Left hindlimb (tissue), 1 donor: ENCODE data around the gene PLEKHG5.

Experiments
- DNase-seq: peaks from one replicate; pipeline ENCODE4 v3.0.0-alpha.2; 2018

The PLEKHG5 gene

GRCh38 chr1:6509919-6510291 lies 18.4 kb upstream of the PLEKHG5 start:
- peak; percentile 24 for DNase-seq

GRCh38 chr1:6509220-6509918 lies 17.9 kb upstream of the PLEKHG5 start:
- peak; percentile 35 for DNase-seq

- peak; percentile 33 for DNase-seq
Measured at GRCh38 chr1:6508816-6509189, 17.3 kb upstream of the PLEKHG5 start.

GRCh38 chr1:6508154-6508815 lies 16.8 kb upstream of the PLEKHG5 start:
- DNase-seq = peak; percentile 26

- peak; percentile 60 for DNase-seq
Measured at GRCh38 chr1:6507461-6507911, 16.0 kb upstream of the PLEKHG5 start.

- DNase-seq = peak; percentile 23
Measured at GRCh38 chr1:6507037-6507428, 15.6 kb upstream of the PLEKHG5 start.

- peak; percentile 27 for DNase-seq
Measured at GRCh38 chr1:6506210-6507036, 15.0 kb upstream of the PLEKHG5 start.

GRCh38 chr1:6505367-6506209 lies 14.1 kb upstream of the PLEKHG5 start:
- peak; percentile 25 for DNase-seq

GRCh38 chr1:6504887-6505286 lies 13.4 kb upstream of the PLEKHG5 start:
- no peak for DNase-seq

- DNase-seq = peak; percentile 28
Measured at GRCh38 chr1:6503884-6504602, 12.6 kb upstream of the PLEKHG5 start.

- peak; percentile 85 for DNase-seq
Measured at GRCh38 chr1:6502000-6502891, 10.8 kb upstream of the PLEKHG5 start.

GRCh38 chr1:6501279-6501813 lies 9.9 kb upstream of the PLEKHG5 start:
- DNase-seq = peak; percentile 23

GRCh38 chr1:6500544-6501278 lies 9.2 kb upstream of the PLEKHG5 start:
- peak; percentile 39 for DNase-seq

GRCh38 chr1:6499296-6499695 lies 7.8 kb upstream of the PLEKHG5 start:
- no peak for DNase-seq

- peak; percentile 51 for DNase-seq
Measured at GRCh38 chr1:6498576-6499111, 7.2 kb upstream of the PLEKHG5 start.

- peak; percentile 25 for DNase-seq
Measured at GRCh38 chr1:6497867-6498575, 6.6 kb upstream of the PLEKHG5 start.

GRCh38 chr1:6497215-6497866 lies 5.9 kb upstream of the PLEKHG5 start:
- no peak for DNase-seq

- DNase-seq = no peak
Measured at GRCh38 chr1:6496890-6497214, 5.4 kb upstream of the PLEKHG5 start.

- DNase-seq = peak; percentile 26
Measured at GRCh38 chr1:6496365-6496721, 4.9 kb upstream of the PLEKHG5 start.
